Stimulated activated CD8-positive, alpha-beta memory T cell treated with anti-CD3 and anti-CD28 coated beads, Interleukin-12 subunit alpha, Interleukin-12 subunit beta, amount 100 ng/mL, for 24 hours (primary cell): ENCODE measurements around the gene GJA1.
"Not testable (repeated sequence)": the region's sequence is repeated elsewhere in the genome, so short reads cannot be mapped to it uniquely, and the experiment has no call there.

Experiments used
- DNase-seq: peaks from one replicate; pipeline ENCODE4 v3.0.0-alpha.2; 2020; ENCODE audit errors: extremely low read depth

GJA1 gene

GRCh38 chr6:121435444-121436069 is at the start of gene GJA1:
Gene GJA1 (plus strand): TSS chr6:121435646. CDS start chr6:121446848, 11,202 bp downstream.
- no peak for DNase-seq

- DNase-seq, result not testable (repeated sequence)
Measured at GRCh38 chr6:121386551-121386950, 48.9 kb upstream of the GJA1 start.

DNA sequence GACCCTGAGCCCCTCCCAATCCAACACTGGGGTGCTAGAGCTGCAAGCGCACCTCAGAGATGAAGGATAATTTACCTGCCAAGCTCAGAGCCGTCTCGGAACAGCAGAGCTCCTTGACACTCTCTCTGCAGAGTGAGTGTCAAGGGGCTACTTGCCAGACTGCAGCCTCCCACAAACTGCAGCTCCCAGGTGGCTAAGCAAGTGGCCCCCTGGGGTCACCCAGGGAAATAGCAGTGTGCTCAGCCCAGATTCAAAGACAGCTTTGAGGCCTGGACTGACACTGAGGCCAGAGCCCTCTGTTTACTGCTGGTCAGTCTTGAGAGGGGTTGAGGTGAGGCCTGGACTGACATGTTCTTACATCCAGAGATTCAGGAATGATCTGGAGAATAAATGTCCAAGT is 46.0 kb upstream of the GJA1 start:
- no peak for DNase-seq

DNA sequence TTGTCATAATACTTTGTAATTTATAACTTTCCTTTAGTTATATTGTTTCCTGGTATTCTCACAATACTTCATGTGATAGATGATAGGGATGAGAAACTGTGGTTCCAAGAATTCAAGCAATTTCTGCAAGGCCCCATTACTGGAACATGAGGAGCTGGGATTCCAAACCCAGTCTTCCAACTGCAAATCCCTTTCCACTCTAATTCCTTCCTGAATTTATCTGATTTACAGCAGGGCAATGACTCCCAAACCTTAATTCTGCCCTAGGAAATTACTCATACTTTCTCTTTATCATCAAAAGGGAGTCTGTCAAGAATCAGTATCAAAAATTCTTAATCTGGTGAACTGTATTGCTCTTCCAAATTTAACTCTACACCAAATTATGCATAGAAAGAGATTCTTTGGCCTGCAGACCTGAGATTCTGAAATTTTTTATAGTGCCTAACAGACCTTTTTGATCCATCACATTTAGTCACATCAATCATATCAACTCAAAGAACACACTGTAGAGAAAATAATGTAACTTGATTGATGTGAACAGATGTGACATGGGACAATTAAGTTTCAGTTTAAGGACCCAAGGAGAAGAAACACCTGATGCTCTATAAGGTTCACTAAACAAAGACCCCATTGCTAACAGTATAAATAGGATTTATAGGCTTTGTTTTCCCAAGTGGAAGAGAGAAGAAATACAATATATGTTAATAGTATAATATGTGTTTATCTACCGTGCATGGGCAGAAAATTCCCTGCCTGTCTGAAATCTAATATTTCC is 41.5 kb upstream of the GJA1 start:
- no peak for DNase-seq

GRCh38 chr6:121395736-121396135 is 39.7 kb upstream of the GJA1 start:
- no peak for DNase-seq

GRCh38 chr6:121397188-121397587 is 38.3 kb upstream of the GJA1 start:
- DNase-seq, result not testable (repeated sequence)

- DNase-seq, result no peak
Measured at GRCh38 chr6:121398127-121398526, 37.3 kb upstream of the GJA1 start.

- no peak for DNase-seq
Measured at GRCh38 chr6:121399966-121400365, 35.5 kb upstream of the GJA1 start.

DNA sequence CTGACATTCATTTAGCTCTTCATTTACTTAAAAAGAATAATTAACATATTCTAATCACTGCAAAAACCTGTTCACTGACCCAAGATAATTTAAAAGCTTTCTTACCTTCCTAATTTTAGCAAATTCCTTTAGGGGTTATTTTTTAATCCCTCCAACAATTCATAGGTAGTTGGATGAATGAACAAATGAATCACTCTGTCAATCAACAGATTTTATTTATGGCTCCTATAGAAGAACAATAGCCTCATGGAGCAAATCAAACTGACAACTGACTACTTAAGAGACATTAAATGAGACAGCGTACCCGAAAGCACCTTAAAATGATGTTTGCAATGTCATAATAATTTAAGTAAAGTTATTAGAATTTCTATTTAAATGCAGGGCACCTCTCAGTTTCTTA is 31.5 kb upstream of the GJA1 start:
- no peak for DNase-seq

- no peak for DNase-seq
Measured at GRCh38 chr6:121405306-121405705, 30.1 kb upstream of the GJA1 start.

DNA sequence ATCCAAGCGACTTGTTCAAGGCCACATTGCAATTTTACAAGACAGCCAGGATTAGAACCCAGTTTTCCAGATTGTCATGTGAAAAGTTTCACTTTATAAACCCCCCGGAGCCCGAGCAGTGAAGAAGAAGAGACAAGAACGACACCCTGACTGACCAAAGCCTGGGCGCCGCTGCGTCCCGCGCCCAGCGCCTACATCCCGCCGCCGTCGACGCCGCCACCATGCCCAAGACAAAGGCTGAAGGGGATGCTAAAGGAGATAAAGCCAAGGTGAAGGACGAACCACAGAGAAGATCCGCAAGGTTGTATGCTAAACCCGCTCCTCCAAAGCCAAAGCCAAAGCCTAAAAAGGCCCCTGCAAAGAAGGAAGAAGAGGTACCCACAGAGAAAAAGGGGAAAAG is 27.1 kb upstream of the GJA1 start:
- DNase-seq, result no peak

GRCh38 chr6:121413879-121414278 is 21.6 kb upstream of the GJA1 start:
- no peak for DNase-seq

DNA sequence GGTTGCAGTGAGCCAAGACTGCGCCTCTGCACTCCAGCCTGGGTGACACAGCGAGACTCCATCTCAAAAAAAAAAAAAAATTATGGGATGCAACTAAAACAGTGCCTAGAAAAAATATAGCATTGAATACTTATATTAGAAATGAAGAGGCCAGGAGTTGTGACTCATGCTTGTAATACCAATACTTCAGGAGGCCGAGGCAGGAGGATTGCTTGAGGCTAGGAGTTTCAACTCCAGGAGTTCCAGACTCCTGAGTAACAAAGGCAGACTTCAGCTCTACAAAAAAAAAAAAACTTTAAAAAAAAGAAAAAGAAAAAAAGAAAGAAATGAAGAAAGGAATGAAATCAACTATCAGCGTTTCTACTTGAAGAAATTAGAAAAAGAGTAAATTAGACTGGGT is 17.1 kb upstream of the GJA1 start:
- no peak for DNase-seq

GRCh38 chr6:121426686-121427085 is 8.8 kb upstream of the GJA1 start:
- DNase-seq, result no peak

- DNase-seq, result no peak
Measured at GRCh38 chr6:121428872-121429756, 6.3 kb upstream of the GJA1 start.

DNA sequence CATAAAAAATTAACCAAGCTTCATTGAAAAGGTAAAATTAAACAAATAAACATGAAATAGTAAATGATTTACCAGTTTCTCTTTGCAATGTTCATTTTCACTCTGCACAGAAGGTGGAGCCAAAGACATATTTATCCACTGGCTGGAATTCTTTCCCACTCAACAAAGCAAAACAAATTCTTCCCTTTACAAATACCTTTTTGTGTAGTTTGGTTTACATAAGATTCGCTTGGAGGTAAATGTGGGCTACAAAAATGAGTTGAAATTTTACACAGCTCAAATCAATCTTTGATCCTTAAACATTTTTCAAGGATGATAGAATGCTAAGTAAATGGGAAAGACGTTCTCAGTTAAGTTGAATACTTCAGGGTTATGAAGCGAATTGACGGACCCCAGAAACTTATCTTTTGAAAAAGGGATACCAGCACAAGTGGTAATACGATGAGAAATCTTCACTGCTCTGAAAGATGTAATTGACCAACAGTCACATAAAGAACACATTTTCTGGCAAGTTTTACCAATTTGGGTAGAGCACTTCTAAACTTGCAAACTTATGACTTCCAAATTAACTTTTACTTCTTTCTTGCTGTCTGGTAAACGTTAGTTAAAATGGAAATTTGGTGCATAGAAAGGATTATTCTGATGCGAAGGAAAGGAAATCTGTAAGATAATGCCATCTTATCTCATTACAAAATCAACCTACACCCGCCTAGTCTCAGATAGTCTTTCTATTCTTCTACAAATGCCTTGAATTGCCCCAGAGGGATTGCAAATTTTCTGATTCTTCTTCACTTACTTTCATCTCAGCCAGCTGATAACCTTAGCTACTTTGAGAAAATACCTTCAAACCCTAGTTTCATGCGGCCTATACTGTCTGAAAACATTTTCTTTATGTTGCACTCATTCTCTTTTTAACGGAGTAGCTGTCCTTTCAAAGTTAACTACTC is 4.7 kb upstream of the GJA1 start:
- no peak for DNase-seq

DNA sequence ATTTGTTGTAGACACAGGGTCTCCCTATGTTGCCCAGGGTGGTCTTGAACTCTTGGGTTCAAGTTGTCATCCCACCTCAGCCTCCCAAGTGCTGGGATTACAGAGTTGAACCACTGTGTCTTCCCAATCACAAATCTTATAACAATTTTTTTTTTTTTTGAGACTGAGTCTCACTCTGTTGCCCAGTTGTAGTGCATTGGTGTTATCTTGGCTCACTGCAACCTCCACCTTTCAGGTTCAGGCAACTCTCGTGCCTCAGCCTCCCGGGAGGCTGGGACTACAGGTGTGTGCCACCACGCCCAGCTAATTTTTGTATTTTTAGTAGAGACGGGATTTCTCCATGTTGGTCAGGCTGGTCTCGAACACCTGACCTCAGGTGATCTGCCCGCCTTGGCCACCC is 3.7 kb upstream of the GJA1 start:
- not testable (repeated sequence) for DNase-seq

DNA sequence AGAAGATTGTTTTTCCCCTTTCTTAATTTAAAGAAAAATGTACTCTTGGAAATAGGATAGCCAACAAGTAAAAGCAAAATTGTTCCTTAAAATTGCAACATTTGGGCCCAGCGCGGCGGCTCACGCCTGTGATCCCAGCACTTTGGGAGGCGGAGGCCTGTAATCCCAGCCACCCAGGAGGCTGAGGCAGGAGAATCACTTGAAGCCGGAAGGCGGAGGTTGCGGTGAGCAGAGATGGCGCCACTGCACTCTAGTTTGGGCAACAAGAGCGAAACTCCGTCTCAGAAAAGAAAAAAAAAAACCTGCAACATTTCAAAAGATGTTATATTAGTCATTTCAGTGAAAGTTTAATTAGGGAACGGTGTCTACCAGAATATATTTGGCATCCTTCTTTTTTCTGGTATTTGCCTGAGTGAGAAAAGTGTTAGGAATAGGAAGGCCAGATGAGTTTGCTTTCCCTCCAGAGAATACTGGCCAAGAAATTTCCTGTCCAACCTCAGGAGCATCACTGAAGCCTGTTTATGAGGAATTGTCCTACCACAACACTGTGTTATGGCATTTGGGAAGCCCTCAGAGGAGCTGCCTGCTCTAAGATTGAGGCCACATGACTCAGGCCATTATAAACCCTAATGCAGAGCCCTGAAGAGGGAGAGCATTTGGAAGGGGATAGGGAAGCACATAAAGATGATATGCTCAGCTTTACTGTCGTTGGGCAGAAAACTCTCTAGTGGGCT is 1.2 kb upstream of the GJA1 start:
- DNase-seq, result no peak

DNA sequence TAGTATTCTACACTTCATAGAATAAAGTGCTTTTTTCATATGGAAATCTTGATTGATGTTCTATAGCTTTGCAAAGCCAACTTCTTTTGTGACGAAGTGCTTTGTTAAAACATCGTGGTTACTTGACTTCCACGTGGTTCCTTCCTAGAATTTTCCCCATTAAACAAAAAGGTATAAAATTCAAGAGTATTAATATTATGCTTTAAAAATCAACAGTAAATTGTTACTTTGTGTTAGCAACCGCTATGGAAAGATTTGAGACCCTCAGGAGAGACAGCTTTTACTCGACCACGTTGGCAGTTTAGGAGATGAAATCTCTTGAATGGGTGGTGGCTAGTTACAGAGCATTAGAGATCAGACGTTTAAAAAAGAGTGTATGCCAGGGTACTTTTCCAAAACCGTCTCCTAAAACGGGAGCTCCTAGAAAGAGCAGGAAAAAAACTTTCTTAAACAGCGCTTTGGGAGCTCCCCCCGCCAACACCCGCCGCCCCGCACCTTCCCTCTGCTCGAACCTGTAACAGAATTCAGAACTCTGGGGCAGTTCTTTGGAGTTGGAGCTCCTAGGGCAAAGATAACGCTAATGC is 920 bp downstream of the GJA1 start:
- DNase-seq, result no peak
